AG09319 (cell line): ENCODE measurements around the gene SYT12.

Source experiments
- DNase-seq: peaks from one replicate; pipeline ENCODE4 v3.0.0-alpha.2; 2010; ENCODE audit warnings: low read depth; ENCODE audit errors: extremely low read depth
- TF ChIP-seq, protein P1 (sequence below): IDR thresholded peaks from 2 replicates; pipeline ENCODE4 v1.5.1; 2011; ENCODE audit warnings: low read depth, mild to moderate bottlenecking, inconsistent platforms, low read length, moderate library complexity

The SYT12 gene

DNA sequence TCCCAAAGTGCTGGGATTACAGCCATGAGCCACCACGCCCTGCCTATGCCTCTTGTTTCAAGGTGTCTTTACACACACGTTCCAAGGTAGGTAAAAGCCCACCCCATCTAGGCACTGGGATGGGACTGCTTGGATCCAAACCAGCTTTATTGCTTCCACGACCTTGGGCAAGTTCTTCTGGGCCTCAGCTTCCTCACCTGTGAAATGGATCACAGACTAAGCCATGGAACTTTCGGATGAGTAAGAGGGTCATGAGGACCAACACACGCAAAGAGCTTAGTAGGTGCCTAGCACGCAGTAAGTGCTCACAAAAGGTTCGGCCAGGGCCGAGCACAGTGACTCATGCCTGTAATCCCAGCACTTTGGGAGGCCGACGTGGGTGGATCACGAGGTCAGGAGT is 49.4 kb downstream of the SYT12 start:
- TF ChIP-seq, protein P1, sequence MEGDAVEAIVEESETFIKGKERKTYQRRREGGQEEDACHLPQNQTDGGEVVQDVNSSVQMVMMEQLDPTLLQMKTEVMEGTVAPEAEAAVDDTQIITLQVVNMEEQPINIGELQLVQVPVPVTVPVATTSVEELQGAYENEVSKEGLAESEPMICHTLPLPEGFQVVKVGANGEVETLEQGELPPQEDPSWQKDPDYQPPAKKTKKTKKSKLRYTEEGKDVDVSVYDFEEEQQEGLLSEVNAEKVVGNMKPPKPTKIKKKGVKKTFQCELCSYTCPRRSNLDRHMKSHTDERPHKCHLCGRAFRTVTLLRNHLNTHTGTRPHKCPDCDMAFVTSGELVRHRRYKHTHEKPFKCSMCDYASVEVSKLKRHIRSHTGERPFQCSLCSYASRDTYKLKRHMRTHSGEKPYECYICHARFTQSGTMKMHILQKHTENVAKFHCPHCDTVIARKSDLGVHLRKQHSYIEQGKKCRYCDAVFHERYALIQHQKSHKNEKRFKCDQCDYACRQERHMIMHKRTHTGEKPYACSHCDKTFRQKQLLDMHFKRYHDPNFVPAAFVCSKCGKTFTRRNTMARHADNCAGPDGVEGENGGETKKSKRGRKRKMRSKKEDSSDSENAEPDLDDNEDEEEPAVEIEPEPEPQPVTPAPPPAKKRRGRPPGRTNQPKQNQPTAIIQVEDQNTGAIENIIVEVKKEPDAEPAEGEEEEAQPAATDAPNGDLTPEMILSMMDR: no peak
- no peak for DNase-seq

DNA sequence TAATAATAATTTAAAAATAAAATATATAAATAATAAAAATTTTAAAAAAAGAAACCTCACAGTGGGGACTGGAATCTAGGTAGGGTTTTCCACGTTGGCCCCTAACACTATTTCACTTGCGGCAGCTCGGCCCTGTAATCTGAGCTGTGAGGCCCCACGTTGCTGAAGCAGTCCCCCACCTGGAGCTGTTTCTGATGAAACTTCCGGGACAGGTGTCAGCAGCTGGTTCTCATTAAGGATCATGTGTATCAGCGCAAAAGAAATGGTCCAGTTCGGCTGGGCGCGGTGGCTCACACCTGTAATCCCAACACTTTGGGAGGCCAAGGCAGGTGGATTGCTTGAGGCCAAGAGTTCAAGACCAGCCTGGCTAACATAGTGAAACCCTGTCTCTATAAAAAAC is 51.0 kb downstream of the SYT12 start:
- TF ChIP-seq, protein P1: no peak
- DNase-seq: no peak

DNA sequence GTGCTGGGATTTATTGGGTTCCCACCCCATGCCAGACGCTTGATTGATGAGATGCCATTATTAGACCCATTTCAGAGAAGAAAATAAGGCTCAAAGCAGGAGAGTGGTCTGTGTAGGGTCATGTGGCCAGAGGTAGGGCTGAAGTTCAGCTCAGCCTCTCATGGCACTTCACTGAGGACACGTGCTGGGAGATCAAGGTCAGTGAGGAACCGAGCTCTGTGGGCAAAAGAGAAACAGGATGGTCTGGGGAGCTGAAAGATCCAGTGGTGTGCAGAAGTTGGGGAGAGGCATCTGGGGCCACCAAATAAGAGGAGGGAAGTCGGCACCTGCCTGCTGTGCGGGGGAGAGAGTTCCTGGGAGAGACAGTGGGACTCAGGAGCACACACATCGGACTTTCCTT is 53.3 kb downstream of the SYT12 start:
- DNase-seq: no peak
- TF ChIP-seq, protein P1: no peak

DNA sequence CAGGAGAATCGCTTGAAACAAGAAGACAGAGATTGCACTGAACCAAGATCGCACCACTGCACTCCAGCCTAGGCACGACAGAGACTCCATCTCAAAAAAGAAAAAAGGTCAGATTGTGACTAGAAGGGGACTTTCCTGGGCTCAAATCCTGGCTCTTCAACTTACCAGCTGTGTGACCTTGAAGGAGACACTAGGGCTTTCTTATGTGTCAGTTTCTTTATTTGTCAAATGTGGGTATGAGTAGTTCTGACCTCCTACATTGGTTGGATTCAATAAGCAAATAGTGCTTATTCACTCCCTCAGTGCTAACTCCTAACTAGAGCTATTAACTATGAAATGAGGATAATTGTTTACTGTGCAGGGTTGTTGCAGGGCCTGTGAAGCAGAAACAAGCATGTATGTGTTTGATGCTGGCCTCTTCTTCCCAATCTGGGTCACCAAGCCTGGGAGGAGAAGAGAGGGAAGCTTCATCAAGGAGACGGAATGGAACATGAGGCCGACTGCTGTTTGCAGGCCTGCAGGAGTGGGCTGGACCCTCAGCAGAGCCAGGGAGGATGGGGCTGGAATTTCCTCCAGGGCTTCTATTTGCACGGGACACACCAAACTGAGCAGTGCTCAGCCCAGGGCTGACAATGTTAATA is 56.3 kb downstream of the SYT12 start:
- DNase-seq: no peak
- TF ChIP-seq, protein P1: no peak

DNA sequence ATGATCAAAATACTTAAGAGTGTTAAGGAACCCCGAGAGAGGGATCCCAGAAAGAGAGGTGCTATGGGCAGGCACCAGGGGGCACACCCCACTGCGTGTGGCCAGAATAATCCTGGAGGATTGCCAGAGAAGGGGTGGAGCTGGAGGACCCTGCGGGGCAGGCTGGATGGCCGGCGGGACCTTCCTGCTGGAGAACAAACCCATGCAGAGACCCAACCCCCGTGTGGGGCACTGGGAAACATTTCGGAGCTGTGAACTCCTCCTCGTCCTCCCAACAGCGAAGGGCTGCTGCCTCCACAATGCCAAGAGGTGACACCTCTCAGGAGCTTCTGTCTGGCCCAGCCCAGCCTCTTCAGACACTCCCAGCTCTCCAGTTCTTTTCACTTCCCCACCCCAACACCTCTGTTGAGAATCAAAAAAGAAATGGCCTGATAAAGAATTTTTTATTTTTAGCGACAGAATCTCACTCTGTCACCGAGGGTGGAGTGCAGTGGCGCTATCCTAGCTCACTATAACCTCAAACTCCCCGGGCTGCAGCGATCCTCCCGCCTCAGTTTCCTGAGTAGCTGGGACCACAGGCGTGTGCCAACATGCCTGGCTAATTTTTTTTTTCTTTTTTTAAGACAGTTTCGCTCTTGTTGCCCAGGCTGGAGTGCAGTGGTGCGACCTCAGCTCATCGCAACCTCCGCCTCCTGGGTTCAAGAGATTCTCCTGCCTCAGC is 59.3 kb downstream of the SYT12 start:
- DNase-seq: no peak
- TF ChIP-seq, protein P1: peak; percentile 4

DNA sequence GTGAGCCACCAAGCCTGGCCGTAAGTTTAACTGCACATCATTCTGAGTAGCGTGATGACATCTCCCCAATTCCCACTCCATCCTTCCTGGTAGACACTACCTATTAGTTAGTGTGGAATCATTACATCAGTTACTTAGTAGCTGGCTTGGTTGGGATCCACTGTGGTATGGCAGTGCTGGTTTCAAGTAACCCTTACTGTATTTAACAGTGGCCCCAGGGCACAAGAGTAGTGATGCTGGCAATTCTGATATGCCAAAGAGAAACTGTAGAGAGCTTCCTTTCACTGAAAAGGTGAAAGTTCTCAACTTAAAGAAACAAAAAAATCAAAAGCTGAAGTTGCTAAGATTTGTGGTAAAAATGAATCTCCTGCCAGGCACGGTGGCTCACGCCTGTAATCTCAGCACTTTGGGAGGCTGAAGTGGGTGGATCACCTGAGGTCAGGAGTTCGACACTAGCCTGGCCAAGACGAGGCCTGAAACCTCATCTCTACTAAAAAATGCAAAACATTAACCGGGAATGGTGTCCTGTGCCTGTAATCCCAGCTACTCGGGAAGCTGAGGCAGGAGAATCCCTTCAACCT is 60.9 kb downstream of the SYT12 start:
- TF ChIP-seq, protein P1: no peak
- DNase-seq: no peak

DNA sequence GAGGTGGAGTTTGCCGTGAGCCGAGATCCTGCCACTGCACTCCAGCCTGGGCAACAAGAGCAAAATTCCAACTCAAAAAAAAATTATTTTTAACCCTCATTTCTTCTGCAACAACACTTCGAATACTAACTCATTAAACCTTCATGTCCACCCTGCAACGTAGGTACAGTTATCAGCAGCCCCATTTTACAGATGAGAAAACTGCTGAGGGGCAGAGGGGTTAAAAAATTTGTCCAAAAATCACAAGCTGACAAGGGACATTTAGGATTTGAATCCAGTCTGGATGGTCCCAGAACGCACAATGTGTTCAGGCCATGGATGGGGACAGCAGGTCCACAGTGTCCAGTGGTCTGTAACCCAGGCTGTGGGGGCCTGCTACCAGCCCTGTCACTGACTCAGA is 62.7 kb downstream of the SYT12 start:
- no peak for DNase-seq
- TF ChIP-seq, protein P1: no peak
